Stimulated activated CD8-positive, alpha-beta memory T cell treated with anti-CD3 and anti-CD28 coated beads, Interleukin-4, amount 100 ng/mL, for 1 hour (primary cell): Measurements from ENCODE around the gene ADGRA1.
"Not testable (repeated sequence)": the region's sequence is repeated elsewhere in the genome, so short reads cannot be mapped to it uniquely, and the experiment has no call there.

ENCODE experiments used
- DNase-seq, 2 donors: peaks; one replicate each; pipeline ENCODE4 v3.0.0-alpha.2; 2020; ENCODE audit warnings: low read depth in 2 of 2, low spot score in 1 of 2

The ADGRA1 gene

GRCh38 chr10:133162178-133162909 is 74.6 kb downstream of the ADGRA1 start:
- no peak for DNase-seq

- DNase-seq = no peak
These were observed 75.5 kb downstream of the ADGRA1 start for GRCh38 chr10:133162910-133163856.

GRCh38 chr10:133163889-133164815 is 76.4 kb downstream of the ADGRA1 start:
- no peak for DNase-seq

- no peak for DNase-seq
These were observed 77.3 kb downstream of the ADGRA1 start for GRCh38 chr10:133164816-133165555.

GRCh38 chr10:133165556-133166503 is 78.1 kb downstream of the ADGRA1 start:
- DNase-seq = no peak

GRCh38 chr10:133166504-133166827 is 78.7 kb downstream of the ADGRA1 start:
- DNase-seq = no peak

- no peak for DNase-seq
These were observed 79.3 kb downstream of the ADGRA1 start for GRCh38 chr10:133166828-133167692.

GRCh38 chr10:133167693-133168616 is 80.2 kb downstream of the ADGRA1 start:
- no peak for DNase-seq

GRCh38 chr10:133168617-133169031 is 80.9 kb downstream of the ADGRA1 start:
- no peak for DNase-seq

GRCh38 chr10:133169173-133169947 is 81.6 kb downstream of the ADGRA1 start:
- no peak for DNase-seq

- DNase-seq = no peak
These were observed 82.4 kb downstream of the ADGRA1 start for GRCh38 chr10:133170092-133170491.

- DNase-seq = no peak
These were observed 86.3 kb downstream of the ADGRA1 start for GRCh38 chr10:133173860-133174640.

GRCh38 chr10:133174689-133175263 is 87.1 kb downstream of the ADGRA1 start:
- DNase-seq = no peak

- not testable (repeated sequence) for DNase-seq
These were observed 87.9 kb downstream of the ADGRA1 start for GRCh38 chr10:133175624-133176023.

- DNase-seq = no peak
These were observed 88.8 kb downstream of the ADGRA1 start for GRCh38 chr10:133176546-133176945.
